NCI-H460 (cell line): ENCODE measurements around the gene ZMYND8. TPM values are rescaled to one million over a fixed set of nuclear protein-coding genes. Genes with fewer than 3 reads are reported as not detected.
"Not testable (repeated sequence)": the region's sequence is repeated elsewhere in the genome, so short reads cannot be mapped to it uniquely, and the experiment has no call there.

ENCODE experiments used
- DNase-seq: peaks from one replicate; pipeline ENCODE4 v3.0.0-alpha.2; 2016; ENCODE audit warnings: low read depth; ENCODE audit errors: extremely low read depth
- polyA plus RNA-seq: library from polyadenylated mRNA; depleted of rRNA; stranded (reverse); fragments of >200 nt; gene quantifications from 2 replicates; pipeline ENCODE4 v1.2.3, GENCODE V29; 2014; cell fraction: nucleus; rRNA removed
- total RNA-seq: library from RNA; depleted of rRNA; stranded (reverse); fragments of >200 nt; shearing (Covaris generic); gene quantifications from 2 replicates; pipeline ENCODE4 v1.2.3, GENCODE V29; 2014; rRNA removed

The ZMYND8 gene
- 19.3 and 20.6 TPM in 2 replicates for total RNA-seq
- 15.4 and 16.6 TPM in 2 replicates for polyA plus RNA-seq

DNA sequence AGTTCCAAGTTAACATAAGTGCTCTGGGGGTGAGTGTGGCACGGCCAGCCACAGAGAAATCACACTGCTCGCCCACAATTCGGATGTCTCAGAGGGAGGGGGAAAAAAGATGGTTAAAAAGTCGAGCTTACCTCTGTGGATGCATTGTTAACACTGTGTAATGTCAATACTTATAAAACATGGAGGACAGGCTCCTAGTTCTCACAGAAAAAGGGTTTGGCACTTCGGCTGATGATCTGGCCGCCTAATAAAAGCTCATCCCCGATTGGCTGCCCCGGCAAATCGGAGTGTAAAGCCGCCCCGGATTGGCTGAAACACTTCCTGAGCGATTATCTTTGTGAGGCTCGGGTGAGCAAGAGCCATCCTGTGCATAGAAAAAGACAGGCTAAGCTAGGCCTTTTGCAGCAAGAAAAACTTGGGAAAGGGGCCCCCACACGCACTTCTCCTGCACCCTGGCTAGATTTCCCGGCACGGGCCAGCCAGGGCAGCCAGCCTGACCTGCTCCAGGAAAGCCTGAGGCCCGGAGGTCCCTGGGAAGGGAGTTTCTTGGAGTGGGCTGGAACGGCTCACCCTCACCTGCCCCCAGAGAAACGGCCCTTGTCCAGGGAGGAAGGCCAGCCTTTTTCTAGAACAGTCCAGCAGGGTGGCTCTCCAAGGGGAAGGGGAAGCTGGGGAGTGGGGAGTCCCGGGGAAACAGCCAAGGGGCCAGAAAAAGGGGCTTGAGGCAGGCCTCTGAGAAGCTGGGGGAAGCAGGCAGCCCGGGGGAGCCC, at the start of gene ZMYND8:
TSS of gene ZMYND8 (minus strand) at position 174 of the 770 bp plus-strand sequence. CDS start at position 145, 29 bp downstream.
- DNase-seq = peak; percentile 95

DNA sequence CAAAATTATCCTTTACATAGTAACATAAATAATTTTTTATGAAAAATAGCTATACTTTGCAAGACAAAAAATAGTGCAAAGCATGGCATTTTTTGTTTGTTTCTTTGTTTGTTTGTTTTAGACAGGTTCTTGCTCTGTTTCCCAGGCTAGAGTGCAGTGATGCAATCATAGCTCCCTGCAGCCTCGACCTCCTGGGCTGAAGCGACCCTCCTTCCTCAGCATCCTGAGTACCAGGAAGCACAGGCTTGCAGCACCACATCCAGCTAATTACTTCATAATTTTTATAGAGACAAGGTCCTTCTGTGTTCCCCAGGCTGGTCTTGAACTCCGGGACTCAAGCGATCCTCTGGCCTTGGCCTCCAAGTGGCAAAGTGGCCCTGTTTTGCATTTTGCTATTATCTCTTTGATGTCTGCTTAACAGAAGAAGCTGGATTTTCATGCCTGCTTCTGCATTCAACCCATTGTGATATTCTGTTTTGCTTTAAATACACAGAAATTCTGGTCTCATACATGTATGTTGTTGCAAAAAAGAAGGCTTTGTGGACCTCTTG, 49.4 kb upstream of the ZMYND8 start:
- DNase-seq = no peak

DNA sequence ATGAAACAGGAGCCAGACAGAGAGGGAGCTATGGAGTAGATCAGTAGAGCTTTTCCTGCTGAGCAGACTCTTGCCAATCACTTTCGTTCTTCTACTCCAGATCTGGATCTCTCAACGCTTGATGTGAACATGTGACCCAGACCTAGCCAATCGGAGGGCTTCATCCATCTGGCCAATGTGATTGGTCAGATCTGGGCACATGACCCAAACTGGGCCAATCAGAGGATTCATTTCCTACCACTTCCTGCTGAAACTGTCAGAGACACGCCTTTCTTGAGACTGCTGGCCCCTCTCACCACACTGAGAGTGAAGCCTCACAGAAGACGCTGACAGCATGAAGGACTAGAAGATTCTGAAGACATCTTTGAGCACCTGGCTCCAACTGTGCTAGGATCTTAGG, 44.2 kb upstream of the ZMYND8 start:
- DNase-seq = no peak

DNA sequence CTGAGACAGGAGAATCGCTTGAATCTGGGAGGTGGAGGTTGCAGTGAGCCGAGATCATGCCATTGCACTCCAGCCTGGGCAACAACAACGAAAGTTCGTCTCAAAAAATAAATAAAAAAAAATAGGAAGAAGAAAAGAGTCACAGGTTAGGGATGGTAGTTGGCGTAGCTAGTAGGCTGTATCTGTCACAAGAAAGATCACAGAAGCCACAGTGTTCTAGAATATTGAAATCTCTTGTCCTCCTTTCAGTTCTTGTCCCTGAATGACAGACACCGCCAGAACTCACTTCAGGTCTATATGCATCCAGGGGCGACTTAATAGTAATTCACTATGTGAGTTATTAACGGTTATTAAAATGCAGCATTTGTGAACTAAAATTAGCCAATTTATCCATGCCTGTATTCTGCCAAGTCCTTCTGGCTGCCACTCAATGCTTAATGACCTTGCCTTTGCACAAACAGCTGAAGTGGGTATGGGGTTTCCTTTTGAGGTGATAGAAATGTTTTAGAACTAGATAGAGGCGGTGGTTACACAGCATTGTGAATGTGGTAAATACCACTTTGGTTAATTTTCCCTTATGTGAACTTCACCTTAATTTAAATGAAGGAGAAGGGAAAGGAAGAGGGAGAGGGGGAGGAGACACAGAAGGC, 41.3 kb upstream of the ZMYND8 start:
- DNase-seq = no peak

DNA sequence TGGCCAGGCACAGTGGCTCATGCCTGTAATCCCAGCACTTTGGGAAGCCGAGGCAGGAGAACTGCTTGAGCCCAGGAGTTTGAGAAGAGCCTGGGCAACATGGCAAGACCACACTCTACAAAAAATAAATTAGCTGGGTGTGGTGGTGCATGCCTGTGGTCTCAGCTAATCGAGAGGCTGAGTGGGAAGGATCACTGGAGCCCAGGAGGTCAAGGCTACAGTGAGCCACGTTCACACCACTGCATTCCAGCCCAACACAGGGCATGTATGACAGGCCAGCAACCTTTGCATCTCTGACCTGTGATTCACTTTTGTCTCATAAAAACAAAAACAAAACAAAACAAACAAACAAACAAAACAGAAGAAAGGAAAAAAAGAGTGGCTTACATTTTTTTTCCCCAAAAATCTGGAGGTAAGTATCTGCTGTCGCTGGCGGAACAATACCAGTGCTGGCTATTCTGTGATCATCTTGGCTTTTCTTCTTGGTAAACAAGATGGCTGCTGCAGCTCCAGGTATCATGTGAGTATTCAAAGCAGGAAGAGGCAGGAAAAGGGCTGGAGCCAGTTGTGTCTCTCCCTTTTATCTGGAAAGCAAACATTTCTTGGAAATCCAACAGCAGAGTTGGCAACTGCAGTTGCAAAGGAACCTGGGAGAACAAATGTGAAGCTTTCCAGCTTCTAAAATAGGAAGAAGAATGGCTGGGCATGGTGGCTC, 40.4 kb upstream of the ZMYND8 start:
- no peak for DNase-seq

DNA sequence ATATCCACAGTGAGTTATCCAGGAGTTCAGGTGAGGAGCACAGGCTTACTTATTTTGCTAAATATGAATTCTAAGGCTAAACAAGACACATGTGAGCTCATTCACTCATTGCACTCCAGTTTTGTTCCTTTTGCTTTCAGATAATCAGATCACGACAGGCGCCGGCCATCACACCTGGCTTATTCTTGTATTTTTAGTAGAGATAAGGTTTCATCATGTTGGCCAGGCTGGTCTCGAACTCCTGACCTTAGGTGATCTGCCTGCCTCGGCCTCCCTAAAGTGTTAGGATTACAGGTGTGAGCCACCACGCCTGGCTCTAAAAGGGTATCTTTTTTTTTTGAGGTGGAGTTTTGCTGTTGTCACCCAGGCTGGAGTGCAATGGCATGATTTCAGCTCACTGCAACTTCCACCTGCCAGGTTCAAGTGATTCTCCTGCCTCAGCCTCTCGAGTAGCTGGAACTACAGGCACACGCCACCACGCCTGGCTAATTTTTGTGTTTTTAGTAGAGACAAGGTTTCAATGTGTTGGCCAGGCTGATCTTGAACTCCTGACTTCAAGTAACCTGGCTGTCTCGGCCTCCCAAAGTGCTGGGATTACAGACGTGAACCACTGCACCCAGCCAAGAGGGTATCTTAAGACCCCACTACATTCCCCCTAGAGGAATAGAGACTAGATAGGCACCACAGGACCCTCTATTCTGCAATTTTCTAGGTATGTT, 37.5 kb upstream of the ZMYND8 start:
- DNase-seq = not testable (repeated sequence)

DNA sequence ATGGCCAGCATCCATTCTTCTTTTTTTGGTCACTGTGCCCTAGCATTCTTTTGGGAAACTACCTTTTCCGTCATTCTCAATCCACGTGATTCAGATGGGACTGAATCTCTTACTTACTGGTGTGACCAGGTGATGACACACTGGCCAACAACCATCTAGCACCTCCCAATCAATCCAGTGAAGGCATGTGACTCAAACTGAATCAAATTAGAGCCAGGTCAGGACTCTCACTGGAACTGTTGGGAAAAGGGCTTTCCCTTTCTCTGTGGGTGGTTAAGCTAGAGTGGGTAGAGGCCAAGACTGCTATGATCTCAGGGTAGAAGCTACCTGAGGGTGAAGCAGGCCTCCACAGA, 36.2 kb upstream of the ZMYND8 start:
- DNase-seq = peak; percentile 91

DNA sequence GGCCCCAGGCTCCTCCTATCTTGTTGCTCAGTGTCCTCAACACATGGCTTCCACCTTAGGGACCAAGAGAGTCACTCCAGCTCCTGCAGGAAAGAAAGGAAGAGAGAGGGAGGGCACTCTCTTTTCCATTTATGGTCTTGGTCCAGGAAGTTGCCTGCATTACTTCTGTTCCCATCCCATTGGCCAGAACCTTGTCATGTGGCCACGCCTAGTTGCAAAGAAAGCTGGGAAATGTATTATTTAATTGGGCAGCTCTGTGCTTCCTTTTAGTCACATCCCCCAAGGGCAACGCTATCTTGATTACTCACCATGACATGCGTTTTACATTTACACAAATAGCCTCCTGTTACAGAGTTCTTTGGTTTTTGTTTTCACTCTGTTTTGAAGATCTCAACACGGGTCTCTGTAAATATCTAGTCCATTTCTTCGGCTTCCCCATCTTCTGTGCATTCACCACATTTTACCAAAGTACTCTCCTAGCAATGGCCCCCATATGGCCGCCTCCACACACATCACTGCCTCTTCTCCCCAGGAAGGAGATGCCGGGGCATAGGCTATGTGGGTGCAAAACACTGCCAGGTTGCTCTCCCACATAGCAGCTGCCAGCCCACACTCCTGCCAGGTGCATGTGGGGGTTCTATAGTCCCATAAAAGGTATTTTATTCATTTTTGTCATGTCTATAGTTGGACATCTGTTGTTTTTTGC, 35.7 kb upstream of the ZMYND8 start:
- DNase-seq = peak; percentile 100

DNA sequence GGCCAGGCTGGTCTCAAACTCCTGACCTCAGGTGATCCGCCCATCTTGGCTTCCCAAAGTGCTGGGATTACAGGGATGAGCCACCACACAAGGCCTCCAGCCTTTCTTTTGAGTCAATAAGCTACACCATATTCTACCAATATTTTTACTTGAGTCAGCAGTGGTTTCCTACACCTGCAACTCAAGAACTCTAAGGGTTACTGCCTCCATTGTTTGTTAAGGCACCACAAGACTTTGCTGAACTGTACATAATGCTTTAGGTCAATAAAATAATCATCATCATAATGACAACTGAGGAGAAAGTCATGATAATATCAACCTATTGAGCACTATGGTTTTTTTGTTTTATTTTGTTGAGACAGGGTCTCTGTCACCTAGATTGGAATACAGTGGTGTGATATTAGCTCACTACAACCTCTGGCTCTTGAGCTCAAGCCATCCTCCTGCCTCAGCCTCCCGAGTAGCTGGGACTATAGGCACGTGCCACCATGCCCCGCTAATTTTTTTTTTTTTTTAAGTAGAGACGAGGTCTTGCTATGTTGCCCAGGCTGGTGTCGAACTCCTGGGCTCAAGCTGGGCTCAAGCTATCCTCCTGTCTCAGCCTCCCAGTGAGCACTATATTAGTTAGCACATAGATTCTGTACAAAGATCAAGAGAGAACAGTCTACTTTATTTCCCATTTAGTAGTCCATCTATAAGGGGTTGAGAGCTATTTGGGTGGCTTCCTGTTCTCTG, 34.9 kb upstream of the ZMYND8 start:
- DNase-seq = no peak

DNA sequence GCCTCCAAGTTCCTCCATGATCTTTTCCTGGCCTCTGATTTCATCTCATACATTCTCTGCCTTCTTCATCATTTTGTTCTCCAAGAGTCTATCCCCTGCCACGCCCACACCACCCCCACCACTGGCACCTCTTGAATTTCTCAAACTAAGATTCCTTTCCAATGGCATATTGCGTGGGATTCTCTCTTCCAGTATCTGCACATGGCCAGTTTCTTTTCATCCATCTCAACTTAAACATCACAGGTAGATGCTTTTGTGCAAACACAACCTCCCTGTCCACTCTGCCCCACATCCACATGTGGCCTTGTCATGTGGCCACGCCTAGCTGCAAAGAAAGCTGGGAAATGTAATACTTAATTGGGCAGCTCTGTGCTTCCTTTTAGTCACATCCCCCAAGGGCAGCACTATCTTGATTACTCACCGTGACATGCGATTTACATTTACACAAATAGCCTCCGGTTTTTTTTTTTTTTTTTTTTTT, 33.4 kb upstream of the ZMYND8 start:
- peak; percentile 99 for DNase-seq

DNA sequence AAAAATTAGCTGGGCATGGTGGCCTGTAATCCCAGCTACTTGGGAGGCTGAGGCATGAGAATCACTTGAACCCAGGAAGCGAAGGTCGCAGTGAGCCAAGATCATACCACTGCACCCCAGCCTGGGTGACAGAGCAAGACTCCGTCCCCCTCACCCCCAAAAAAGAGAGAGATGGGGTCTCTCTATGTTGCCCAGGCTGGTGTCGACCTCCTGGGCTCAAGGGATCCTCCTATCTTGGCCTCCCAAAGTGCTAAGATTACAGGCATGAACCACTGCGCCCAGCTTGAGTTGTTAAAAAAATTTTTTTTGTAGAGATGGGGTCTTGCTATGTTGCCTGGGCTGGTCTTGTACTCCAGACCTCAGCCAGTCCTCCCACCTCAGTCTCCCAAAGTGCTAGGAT, 29.5 kb upstream of the ZMYND8 start:
- DNase-seq = not testable (repeated sequence)

DNA sequence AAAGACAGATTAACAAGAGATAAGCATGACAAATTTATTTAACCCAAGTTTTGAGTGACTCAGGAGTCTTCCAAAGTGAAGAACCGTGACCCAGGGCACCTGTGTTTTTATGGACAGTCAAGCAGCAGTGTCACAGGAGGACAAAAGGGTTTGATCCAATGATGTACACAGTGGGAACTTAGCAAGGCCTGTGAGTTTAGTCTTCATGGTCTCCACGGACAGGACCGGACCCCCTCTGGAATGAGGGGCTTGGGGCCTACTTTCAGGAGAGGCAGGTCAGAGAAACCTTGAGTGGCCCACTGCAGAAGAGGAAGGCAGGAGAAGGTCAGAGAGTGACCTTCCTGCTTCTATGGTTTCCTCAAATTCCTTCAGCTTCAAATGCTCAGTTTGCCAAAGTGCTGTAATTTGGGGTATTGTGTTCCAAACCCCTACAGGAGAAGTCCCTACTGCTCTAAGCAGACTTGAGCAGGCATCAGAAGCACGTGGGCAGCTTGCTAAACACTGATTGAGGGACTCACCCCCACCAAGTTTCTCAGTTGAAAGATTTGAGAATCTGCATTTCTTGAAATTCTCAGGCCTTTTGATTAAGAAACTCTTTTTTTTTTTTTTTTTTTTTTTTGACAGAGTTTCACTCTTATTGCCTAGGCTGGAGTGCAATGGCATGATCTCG, 26.4 kb upstream of the ZMYND8 start:
- DNase-seq = no peak

DNA sequence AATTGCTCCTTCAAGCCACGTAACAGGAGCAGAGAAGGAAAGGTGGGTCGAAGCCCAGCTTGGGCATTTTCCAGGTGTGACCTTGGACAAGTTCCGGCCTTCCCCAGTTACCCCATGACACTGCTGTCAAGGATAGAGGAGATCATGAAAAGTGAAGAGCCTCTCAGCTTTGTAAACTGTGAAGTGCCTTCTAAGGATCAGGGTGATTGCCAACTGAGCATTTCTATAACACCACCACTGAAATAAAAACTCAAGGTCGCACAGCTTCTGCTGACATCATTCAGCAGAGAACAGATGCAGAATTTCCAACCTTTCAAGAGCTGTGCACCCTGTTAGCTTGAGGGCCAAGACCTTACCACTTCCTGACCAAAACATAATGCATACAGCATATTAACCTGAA, 24.0 kb upstream of the ZMYND8 start:
- no peak for DNase-seq

DNA sequence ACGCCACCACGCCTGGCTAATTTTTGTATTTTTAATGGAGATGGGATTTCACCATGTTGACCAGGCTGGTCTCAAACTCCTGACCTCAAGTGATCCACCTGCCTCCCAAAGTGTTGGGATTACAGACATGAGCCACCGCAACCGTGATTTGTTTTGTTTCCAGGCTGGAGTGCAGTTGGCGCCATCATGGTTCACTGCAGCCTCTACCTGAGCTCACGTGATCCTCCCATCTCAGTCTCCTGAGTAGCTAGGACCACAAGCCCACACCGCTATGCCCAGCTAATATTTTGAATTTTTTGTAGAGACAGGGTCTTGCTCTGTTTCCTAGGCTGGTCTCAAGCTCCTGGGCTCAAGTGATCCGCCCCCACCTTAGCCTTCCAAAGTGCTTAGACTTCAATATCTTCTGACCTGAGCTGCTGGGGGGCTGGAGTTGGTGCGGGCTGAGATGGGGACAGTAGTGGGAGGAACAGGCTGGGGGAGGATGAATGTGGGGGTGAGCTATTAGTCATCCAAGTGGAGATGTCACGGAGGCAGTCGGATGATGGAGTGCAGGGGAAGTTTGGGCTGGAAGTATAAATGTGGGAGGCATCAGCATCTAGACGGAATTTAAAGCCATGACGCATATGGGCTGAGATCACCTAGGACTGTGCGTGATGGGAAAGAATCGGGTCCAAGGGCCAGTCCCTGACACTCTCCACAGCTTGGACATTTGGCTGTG, 23.1 kb upstream of the ZMYND8 start:
- no peak for DNase-seq

DNA sequence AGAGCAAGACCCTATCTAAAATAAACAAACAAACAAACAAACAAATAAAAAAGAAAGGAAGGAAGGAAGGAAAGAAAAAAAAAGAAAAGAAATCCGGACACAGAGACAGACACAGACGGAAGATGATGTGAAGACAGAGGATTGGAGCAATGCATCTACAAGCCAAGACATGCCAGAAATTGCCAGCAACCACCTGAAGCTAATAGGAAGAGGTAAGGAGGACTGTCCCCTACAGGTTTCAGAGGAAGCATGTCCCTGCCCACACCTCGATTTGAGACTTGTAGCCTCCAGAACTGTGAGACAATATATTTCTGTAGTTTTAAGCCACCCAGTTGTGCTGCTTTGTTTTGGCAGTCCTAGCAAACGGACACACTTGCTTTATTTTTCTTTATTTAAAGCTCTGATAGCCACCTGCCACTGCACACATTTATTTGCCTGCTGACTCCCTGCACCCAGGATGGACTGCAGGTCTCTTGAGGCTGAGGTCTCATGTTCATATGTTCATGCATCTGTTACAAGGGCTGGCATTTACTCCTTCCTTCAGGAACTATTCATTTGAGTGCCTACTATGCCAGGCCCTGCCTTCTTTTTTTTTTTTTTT, 20.7 kb upstream of the ZMYND8 start:
- no peak for DNase-seq

DNA sequence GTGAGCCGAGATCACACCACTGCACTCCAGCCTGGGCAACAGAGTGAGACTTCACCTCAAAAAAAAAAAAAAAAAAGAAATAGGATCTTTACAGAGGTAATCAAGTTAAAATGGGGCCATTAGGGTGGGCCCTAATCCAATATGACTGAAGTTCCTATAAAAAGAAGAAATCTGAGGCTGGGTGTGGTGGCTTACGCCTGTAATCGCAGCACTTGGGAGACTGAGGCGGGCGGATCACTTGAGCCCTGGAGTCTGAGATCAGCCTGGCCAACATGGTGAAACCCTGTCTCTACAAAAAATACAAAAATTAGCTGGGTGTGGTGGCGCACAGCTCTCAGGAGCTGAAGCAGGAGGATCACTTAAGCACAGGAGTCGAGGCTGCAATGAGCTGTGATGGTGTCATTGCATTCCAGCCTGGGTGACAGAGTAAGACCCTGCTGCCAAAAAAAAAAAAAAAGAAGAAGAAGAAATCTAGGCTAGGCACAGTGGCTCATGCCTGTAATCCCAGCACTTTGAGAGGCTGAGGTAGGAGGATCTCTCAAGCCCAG, 19.7 kb upstream of the ZMYND8 start:
- not testable (repeated sequence) for DNase-seq

DNA sequence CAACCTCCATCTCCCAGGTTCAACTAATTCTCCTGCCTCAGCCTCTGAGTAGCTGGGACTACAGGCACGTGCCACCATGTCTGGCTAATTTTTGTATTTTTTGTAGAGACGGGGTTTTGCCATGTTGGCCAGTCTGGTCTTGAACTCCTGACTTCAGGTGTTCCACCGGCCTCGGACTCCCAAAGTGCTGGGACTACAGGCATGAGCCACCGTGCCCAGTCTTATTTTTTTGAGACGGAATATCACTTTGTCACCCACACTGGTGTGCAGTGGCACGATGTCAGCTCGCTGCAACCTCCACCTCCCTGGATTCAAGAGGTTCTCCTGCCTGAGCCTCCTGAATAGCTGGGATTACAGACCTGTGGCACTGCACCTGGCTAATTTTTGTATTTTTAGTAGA, 17.6 kb upstream of the ZMYND8 start:
- not testable (repeated sequence) for DNase-seq
